Raji (cell line): ENCODE results near the gene KCNMA1.

Experiments
- POLR2A ChIP-seq: IDR thresholded peaks from 2 replicates; pipeline ENCODE4 v1.6.1; 2011; ENCODE audit warnings: low read depth, low read length, control low read depth; ENCODE audit not compliant: insufficient read depth

KCNMA1 gene

GRCh38 chr10:77643795-77644468 is 6.3 kb upstream of the KCNMA1 start:
- TF ChIP-seq POLR2A: no peak

DNA sequence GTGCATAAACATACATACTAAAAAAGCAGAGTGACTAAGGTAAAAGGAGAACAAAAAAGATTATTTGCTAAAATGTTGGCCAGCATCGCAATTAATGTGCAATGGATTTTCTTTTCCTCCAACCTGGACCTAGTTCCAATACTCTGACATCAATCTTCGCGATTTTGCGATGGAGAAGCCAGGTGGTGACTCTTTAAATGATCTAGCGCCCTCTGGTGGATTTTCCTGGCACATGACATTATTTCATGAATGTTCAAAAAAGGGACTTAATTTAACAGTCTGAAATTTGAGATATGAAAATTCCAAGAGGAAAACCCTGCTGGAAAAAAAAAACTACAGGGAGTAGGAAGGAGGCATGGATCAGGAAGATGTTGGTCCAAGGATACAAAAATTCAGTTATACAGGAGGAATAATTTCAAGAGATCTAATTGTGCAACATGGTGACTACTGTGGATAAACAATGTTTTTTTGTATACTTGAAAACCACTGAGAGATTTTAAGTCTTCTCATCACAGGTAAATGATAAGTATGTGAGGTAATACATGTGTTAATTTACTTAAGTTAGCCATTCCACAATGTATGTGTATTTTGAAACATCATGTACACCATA is 4.3 kb upstream of the KCNMA1 start:
- TF ChIP-seq POLR2A: no peak

- TF ChIP-seq POLR2A: no peak
These were observed 3.7 kb upstream of the KCNMA1 start for GRCh38 chr10:77641344-77641743.

GRCh38 chr10:77640167-77640566 is 2.6 kb upstream of the KCNMA1 start:
- no peak for TF ChIP-seq POLR2A

GRCh38 chr10:77639756-77640155 is 2.1 kb upstream of the KCNMA1 start:
- TF ChIP-seq POLR2A: no peak

- no peak for TF ChIP-seq POLR2A
These were observed 903 bp upstream of the KCNMA1 start for GRCh38 chr10:77638321-77639101.

DNA sequence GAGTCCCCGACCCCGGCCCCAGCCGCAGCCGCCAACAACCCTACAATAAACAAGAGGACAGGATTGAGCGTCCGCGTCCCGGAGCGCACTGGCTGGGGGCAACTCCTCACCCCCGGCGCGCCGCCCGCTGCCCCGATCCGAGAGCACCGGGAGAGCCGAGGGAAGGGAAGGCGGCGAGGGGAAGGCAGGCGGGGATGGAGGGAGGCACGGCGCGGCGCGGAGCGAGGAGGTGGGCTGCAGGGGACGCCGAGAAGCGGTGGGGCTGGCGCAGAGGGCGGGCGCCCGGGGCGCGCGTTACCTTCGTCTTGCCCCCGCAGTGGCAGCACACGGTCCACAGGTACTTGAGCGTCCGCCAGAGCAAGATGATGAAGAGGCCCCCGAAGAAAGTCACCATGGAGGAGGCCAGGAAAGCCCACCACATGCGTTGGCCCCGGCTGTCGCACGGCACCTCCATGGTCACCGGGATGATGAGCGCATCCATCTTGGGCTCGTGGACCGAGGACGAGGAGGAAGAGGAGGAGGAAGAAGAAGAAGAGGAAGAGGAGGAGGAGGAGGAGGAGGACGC is 559 bp downstream of the KCNMA1 start:
- no peak for TF ChIP-seq POLR2A

- no peak for TF ChIP-seq POLR2A
These were observed 1.2 kb downstream of the KCNMA1 start for GRCh38 chr10:77636282-77636966.

GRCh38 chr10:77635402-77636227 is 2.0 kb downstream of the KCNMA1 start:
- TF ChIP-seq POLR2A: no peak

GRCh38 chr10:77634939-77635338 is 2.7 kb downstream of the KCNMA1 start:
- TF ChIP-seq POLR2A: no peak

- TF ChIP-seq POLR2A: no peak
These were observed 4.2 kb downstream of the KCNMA1 start for GRCh38 chr10:77633376-77633775.

DNA sequence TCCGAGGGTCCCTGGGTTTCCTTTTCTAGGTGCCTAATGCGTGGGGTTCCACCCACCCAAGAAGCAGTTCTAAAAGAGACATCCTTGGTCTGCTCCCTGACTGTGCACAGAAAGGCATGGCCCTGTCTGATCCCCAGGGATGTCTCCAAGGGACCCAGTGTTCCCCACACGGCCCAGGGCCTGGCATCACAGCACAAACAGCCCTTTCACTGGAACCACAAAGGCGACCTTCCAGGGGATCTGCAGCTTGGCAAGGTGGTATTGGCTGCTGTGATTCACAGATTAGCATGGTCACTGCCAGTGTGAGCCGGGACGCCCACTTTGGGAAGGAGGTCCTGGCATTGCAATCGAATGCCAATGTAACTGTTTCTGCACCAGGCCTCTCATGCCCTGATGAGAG is 6.4 kb downstream of the KCNMA1 start:
- TF ChIP-seq POLR2A: no peak

- no peak for TF ChIP-seq POLR2A
These were observed 7.1 kb downstream of the KCNMA1 start for GRCh38 chr10:77630507-77630848.

DNA sequence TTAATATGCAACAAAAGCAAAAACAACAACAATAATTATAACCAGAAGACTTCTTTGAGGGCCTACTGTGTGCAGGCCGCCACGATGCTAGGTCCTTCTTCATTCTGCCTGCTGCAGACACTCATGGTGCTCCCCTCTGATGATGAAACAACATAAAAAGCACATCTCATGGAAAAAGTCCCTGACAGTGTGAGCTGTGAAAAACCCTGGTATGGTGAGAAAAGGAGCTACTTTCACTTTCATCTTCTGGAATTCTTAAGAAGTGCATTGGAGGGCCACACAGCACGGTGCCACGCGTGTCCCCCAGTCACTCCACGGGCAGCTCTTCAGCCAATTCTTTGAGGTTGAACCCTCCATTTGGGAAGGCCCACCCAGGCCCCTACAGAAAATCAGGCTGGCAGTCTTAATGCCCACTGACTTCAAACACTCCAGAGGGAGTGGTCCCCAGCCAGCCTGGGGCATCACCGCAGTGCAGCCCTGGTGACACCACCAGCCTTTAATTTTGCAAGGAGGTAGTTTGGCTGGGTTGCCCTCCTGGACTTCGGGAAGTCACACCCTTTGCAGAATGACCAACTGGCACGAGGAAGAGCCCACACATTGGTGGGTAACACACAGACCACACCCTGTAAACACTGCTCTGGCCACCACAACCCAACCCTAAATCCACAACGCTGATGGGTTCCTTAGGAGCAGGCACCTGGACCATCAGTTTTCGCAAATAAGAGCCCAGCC is 7.7 kb downstream of the KCNMA1 start:
- TF ChIP-seq POLR2A: no peak
